ENCODE measurements around the gene IFNA2.
"Not testable (repeated sequence)": the region's sequence is repeated elsewhere in the genome, so short reads cannot be mapped to it uniquely, and the experiment has no call there.

IFNA2 gene

GRCh38 chr9:21381448-21382339 lies 3.5 kb downstream of the IFNA2 start:
- DNase-seq = no peak

GRCh38 chr9:21371467-21371866 lies 13.7 kb downstream of the IFNA2 start:
- not testable (repeated sequence) for DNase-seq

GRCh38 chr9:21367957-21368356 lies 17.2 kb downstream of the IFNA2 start, which contains the start of gene IFNA13:
Gene IFNA13 (minus strand): TSS chr9:21368057. CDS start chr9:21368010, 47 bp downstream.
- no peak for DNase-seq

GRCh38 chr9:21367169-21367568 lies 18.0 kb downstream of the IFNA2 start:
- DNase-seq = not testable (repeated sequence)

GRCh38 chr9:21362287-21362686 lies 22.9 kb downstream of the IFNA2 start:
- DNase-seq = no peak

- DNase-seq = no peak
Measured at GRCh38 chr9:21357479-21358460, 27.4 kb downstream of the IFNA2 start.

GRCh38 chr9:21350787-21351186 lies 34.4 kb downstream of the IFNA2 start, which contains the start of gene IFNA6:
Gene IFNA6 (minus strand): TSS chr9:21350887. CDS start chr9:21350887, 0 bp downstream.
- no peak for DNase-seq

GRCh38 chr9:21348430-21348970 lies 36.7 kb downstream of the IFNA2 start:
- DNase-seq = no peak

- no peak for DNase-seq
Measured at GRCh38 chr9:21340735-21341134, 44.5 kb downstream of the IFNA2 start.

- no peak for DNase-seq
Measured at GRCh38 chr9:21336457-21336856, 48.7 kb downstream of the IFNA2 start.

GRCh38 chr9:21334701-21335632 lies 50.2 kb downstream of the IFNA2 start, which contains the start of gene KLHL9:
Gene KLHL9 (minus strand): TSS chr9:21335404. CDS start chr9:21334859, 545 bp downstream.
- peak; percentile 77 for DNase-seq

Data from NCI-H1105 treated with DMSO at 0.1 percent for 48 hours (cell line).